GM12878 (cell line): Measurements from ENCODE around the gene PMF1. TPM values are rescaled to one million over a fixed set of nuclear protein-coding genes. Genes with fewer than 3 reads are reported as not detected.

Experiments used
- CBFB ChIP-seq: IDR thresholded peaks from 2 replicates; pipeline ENCODE4 v1.6.1; 2016; ENCODE audit warnings: antibody characterized with exemption, low read depth
- CBX3 ChIP-seq: fragments of 200-600 bp; sonication (generic); IDR thresholded peaks from 2 replicates; pipeline ENCODE4 v1.6.1; 2016; ENCODE audit warnings: low read depth, borderline replicate concordance
- CHD2 ChIP-seq: IDR thresholded peaks from 2 replicates; pipeline ENCODE4 v1.6.1; 2011; ENCODE audit warnings: low read depth, low read length, improper control_type of control experiment, borderline replicate concordance
- CREB1 ChIP-seq: IDR thresholded peaks from 2 replicates; pipeline ENCODE4 v1.6.1; 2012; ENCODE audit warnings: low read depth, mild to moderate bottlenecking, inconsistent platforms
- E4F1 ChIP-seq: fragments of 450-650 bp; IDR thresholded peaks from 2 replicates; pipeline ENCODE4 v1.6.1; 2018; ENCODE audit warnings: borderline replicate concordance, mild to moderate bottlenecking; ENCODE audit not compliant: partially characterized antibody
- ESRRA ChIP-seq: IDR thresholded peaks from 2 replicates; pipeline ENCODE4 v1.6.1; 2012; ENCODE audit warnings: mild to moderate bottlenecking, low read length, improper control_type of control experiment
- IRF4 ChIP-seq: IDR thresholded peaks from 2 replicates; pipeline ENCODE4 v1.6.1; 2011; ENCODE audit warnings: low read depth, low read length
- LARP7 ChIP-seq: fragments of 450-650 bp; IDR thresholded peaks from 2 replicates; pipeline ENCODE4 v1.6.1; 2017; ENCODE audit warnings: mild to moderate bottlenecking
- MAX ChIP-seq: IDR thresholded peaks from 2 replicates; pipeline ENCODE4 v1.6.1; 2012; ENCODE audit warnings: low read depth, low read length, improper control_type of control experiment
- MEF2A ChIP-seq: IDR thresholded peaks from 2 replicates; pipeline ENCODE4 v1.6.1; 2011; ENCODE audit warnings: low read depth, mild to moderate bottlenecking, low read length, moderate library complexity; ENCODE audit not compliant: insufficient read depth
- MTA2 ChIP-seq: fragments of 450-650 bp; IDR thresholded peaks from 2 replicates; pipeline ENCODE4 v1.6.1; 2016; ENCODE audit warnings: low read depth, mild to moderate bottlenecking, moderate library complexity
- MXI1 ChIP-seq: fragments of 150-350 bp; IDR thresholded peaks from 2 replicates; pipeline ENCODE4 v1.6.1; 2011; ENCODE audit warnings: low read depth, mild to moderate bottlenecking, inconsistent platforms, low read length, improper control_type of control experiment
- MYB ChIP-seq: fragments of 150-350 bp; IDR thresholded peaks from 2 replicates; pipeline ENCODE4 v1.6.1; 2014; ENCODE audit warnings: mild to moderate bottlenecking, low read depth, low read length, borderline replicate concordance
- NR2C2 ChIP-seq: IDR thresholded peaks from 2 replicates; pipeline ENCODE4 v1.6.1; 2011; ENCODE audit warnings: borderline replicate concordance, low read depth; ENCODE audit not compliant: control insufficient read depth, insufficient read length
- PAX8 ChIP-seq: fragments of 450-650 bp; IDR thresholded peaks from 2 replicates; pipeline ENCODE4 v1.6.1; 2017; ENCODE audit warnings: mild to moderate bottlenecking, moderate library complexity
- RFX5 ChIP-seq: IDR thresholded peaks from 2 replicates; pipeline ENCODE4 v1.6.1; 2011; ENCODE audit warnings: low read depth, low read length, improper control_type of control experiment
- SREBF2 ChIP-seq: IDR thresholded peaks from 2 replicates; pipeline ENCODE4 v1.6.1; 2012; ENCODE audit warnings: mild to moderate bottlenecking, low read length
- TCF12 ChIP-seq: IDR thresholded peaks from 2 replicates; pipeline ENCODE4 v1.6.1; 2011; ENCODE audit warnings: low read depth, mild to moderate bottlenecking, low read length
- ZBTB4 ChIP-seq: fragments of 450-650 bp; formaldehyde crosslinking; IDR thresholded peaks from 2 replicates; pipeline ENCODE4 v1.4.0; 2022; ENCODE audit warnings: mild to moderate bottlenecking, moderate library complexity
- ZBTB40 ChIP-seq: fragments of 450-650 bp; IDR thresholded peaks from 2 replicates; pipeline ENCODE4 v1.6.1; 2016; ENCODE audit warnings: mild to moderate bottlenecking, moderate library complexity, borderline replicate concordance
- polyA plus RNA-seq, 11 experiments: library from polyadenylated mRNA; depleted of rRNA in 4 of 11; unstranded in 6 of 11; stranded (reverse) in 5 of 11; fragments of >200 nt; fragmentation: Nextera tagmentation in 4 of 11; fragmentation: Illumina TruSeq in 1 of 11; extraction: Ambion mirVana in 4 of 11; extraction: Trizol in 1 of 11; gene quantifications; 1 replicate in 1 of 11; 2 replicates in 10 of 11; pipeline versions ENCODE4 v1.2.1 to v1.2.3, GENCODE V29; 2011 to 2016; ENCODE audit warnings: inconsistent platforms in 2 of 11, missing spikeins in 2 of 11, low read depth in 1 of 11
- total RNA-seq, 4 experiments: library from RNA; depleted of rRNA in 3 of 4; stranded (reverse); fragments of >200 nt in 3 of 4; fragmentation: Illumina TruSeq in 1 of 4; extraction: Trizol in 1 of 4; gene quantifications; 2 replicates each; pipeline versions ENCODE4 v1.2.1 to v1.2.3, GENCODE V29; 2013 to 2021

PMF1 gene
- total and polyA plus RNA-seq, 10 of the 15 experiments (the other 5 are each of a cell fraction or from before 2014, with no cell fraction given) = 6.7 to 105 (median 67.3) TPM

GRCh38 chr1:156212833-156213643, at the start of gene PMF1 (continued):
- no peak for TF ChIP-seq ZBTB4 (CRISPR knock-in tag)
- TF ChIP-seq NR2C2 = no peak
- no peak for TF ChIP-seq E4F1
- no peak; the same call in none of the 2 replicates for TF ChIP-seq CBFB
- peak; percentile 98 for TF ChIP-seq CHD2
- TF ChIP-seq MAX = peak; percentile 40; the same call in 1 of the 2 replicates
- no peak for TF ChIP-seq IRF4
- peak; percentile 43; the same call in 1 of the 2 replicates for TF ChIP-seq ZBTB40
- no peak for TF ChIP-seq SREBF2
- peak; percentile 38; the same call in 1 of the 2 replicates for TF ChIP-seq MXI1
- TF ChIP-seq PAX8 = 0 out of 2 replicates have a peak, but pooled peaks have one; percentile 73
- TF ChIP-seq TCF12 = 0 out of 2 replicates have a peak, but pooled peaks have one; percentile 25
- TF ChIP-seq CBX3 = no peak
- TF ChIP-seq MTA2 = no peak
- no peak for TF ChIP-seq ESRRA
- TF ChIP-seq MYB = no peak
- TF ChIP-seq MEF2A = no peak
- TF ChIP-seq CREB1 = peak; percentile 94
- TF ChIP-seq LARP7 = no peak; the same call in 1 of the 2 replicates
- TF ChIP-seq RFX5 = 0 out of 2 replicates have a peak, but pooled peaks have one; percentile 7
